HG03520 (cell line): ENCODE measurements around the gene SPDYE9.
"Not testable (repeated sequence)": the region's sequence is repeated elsewhere in the genome, so short reads cannot be mapped to it uniquely, and the experiment has no call there.

Source experiments
- ATAC-seq: cut with Tn5 transposase; IDR thresholded peaks from one replicate; pipeline ENCODE4 v1.9.1; 2021; ENCODE audit warnings: mild to moderate bottlenecking, moderate library complexity; ENCODE audit not compliant: unreplicated experiment

SPDYE9 gene

GRCh38 chr7:73085938-73086337, at the start of gene SPDYE9:
Gene SPDYE9, minus strand, starts transcription at chr7:73086038. Its CDS starts 1,800 bp downstream, at chr7:73084238.
- ATAC-seq = not testable (repeated sequence)

DNA sequence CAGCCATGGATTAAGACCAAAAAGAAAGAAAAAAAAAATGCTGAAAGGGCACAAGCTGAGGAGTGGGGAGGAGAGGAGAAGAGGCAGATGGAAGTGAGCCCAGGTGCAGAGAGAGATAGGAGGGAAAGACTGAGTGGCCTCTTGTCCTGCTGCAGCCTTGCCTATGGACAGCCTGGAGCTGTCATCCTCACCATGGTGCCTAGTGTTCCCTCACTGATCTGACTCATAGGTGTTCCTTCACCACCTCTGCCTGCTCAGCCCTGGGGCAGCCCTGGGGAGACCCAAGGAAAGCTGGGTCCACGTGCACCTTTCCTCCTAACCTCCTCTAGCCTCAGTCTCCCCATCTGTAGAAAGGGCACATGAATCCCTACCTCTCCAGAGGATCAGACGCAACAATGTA, 49.0 kb upstream of the SPDYE9 start:
- ATAC-seq = not testable (repeated sequence)

DNA sequence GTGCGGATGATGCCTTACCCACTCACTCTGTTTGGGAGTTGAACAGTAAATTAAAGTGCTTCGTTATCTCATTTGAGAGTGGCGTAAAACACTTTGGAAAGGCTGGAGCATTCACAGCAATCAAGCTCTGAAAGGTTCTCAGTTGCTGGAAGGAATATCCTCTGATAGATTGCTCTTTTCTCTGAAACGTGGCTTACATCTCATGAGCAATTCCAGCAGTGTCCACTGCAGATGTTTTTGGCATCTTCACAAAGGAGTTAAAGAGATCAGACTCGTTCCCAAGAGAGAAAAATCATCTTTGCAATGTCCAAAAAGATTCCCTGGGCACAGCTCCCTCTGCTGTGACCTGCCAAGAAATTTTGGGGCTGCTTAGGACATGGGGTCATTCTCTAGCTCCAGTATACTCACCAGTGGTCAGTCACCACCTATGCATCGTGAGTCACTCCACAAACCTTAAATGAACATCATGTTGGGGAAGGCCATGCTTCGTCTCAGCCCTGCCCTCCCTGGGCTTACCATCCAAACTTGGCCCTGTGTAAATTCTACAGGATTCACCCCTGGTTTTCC, 46.9 kb upstream of the SPDYE9 start:
- ATAC-seq = not testable (repeated sequence)

DNA sequence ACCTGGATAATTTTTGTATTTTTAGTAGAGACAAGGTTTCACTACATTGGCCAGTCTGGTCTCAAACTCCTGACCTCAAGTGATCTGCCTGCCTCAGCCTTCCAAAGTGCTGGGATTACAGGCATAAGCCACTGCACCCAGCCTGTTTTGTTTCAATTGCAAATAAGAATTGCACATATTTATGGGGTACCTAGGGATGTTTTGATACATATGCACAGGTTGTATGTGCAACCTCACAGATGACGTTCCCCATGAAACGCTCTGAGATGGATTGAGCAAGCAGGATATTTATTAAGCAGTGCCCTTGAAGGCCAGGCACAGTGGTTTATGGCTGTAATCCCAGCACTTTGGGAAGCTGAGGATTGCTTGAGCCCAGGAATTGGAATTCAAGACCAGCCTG, 44.8 kb upstream of the SPDYE9 start:
- ATAC-seq = not testable (repeated sequence)

- not testable (repeated sequence) for ATAC-seq
These were observed 38.3 kb upstream of the SPDYE9 start for GRCh38 chr7:73124126-73124525.

DNA sequence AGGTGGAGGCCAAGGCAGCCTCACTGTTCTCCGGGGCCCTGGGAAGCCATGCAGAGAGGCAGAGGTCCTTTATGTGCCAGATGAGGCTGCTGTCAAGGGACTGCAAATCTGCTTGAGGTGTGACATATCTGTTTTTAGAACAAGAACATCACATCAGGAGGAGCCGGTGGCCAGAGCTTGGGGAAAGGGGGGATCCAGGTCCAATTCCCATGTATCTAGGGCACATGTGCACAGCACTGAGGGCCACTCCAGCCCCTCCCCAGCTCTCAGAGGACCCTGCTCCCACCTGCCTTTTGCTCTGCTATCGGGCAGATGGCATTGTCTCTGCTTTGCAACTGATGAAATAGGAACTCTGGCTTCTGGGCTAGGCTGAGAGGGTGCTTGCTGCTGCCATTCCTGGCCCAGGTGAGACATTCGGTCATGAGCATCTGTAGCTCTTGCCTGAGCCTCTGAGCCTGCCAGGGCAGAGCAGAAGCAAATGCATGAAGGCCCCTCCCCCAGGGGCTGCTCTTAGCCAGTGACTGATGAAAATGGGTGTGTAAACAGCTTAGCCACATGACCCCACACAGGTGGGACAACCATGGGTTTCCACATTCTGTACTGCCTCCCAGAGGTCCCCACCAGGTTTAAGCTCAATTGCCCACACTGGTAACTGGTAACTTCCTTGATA, 37.1 kb upstream of the SPDYE9 start:
- not testable (repeated sequence) for ATAC-seq

DNA sequence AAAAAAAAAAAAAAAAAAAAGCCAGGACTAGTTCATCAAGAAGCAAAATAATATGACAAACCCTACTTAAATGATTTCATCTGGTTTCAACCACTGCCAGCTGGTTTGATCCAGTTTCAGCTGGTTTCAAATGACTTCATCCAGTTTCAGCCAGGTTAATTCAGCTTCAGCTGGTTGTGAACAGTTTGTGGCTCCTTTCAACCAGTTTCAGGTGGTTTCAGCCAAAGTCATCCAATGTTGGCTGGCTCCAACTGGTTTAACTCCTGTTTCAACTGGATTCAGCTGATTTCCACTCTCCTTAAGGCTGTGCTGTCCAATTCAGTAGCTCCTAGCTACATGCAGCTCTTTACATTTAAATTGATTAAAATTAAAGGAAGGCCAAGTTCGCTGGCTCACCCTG, 32.3 kb upstream of the SPDYE9 start:
- not testable (repeated sequence) for ATAC-seq

- ATAC-seq = not testable (repeated sequence)
These were observed 28.0 kb downstream of the SPDYE9 start, which contains the start of gene SPDYE11 for GRCh38 chr7:73057811-73058210. Gene SPDYE11, minus strand, starts transcription at chr7:73057911. Its CDS starts 1,800 bp downstream, at chr7:73056111.

DNA sequence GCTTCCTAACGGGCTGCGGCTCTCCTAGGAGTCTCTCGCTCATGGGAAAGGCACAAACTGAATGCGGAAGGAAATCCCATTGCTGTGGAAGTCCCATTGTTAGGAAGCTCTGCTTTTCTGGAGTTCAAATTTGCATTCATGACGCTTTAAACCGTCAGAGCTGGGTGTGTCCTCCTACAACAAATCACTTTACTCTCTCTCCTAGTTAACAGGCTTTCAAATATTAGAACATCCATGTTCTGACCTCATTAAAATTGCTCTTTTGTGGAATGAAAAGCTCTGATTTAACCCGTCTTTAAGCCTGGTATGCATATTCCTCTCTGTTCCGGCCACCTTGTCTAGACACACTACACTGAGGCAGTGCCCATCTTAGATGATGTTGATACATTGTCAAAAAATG, 56.2 kb downstream of the SPDYE9 start, which contains the start of gene SPDYE8:
Gene SPDYE8, minus strand, starts transcription at position 101 of the 400 bp plus-strand sequence. CDS start 1,800 bp downstream, outside the sequence.
- ATAC-seq = not testable (repeated sequence)
